ENCODE results near the gene HUS1. TPM values are rescaled to one million over a fixed set of nuclear protein-coding genes. Genes with fewer than 3 reads are reported as not detected.
"Not testable (repeated sequence)": the region's sequence is repeated elsewhere in the genome, so short reads cannot be mapped to it uniquely, and the experiment has no call there.

HUS1 gene
- total RNA-seq, 4 donors from 2014 or later, result 5.1 to 64.7 (median 41.9) TPM

DNA sequence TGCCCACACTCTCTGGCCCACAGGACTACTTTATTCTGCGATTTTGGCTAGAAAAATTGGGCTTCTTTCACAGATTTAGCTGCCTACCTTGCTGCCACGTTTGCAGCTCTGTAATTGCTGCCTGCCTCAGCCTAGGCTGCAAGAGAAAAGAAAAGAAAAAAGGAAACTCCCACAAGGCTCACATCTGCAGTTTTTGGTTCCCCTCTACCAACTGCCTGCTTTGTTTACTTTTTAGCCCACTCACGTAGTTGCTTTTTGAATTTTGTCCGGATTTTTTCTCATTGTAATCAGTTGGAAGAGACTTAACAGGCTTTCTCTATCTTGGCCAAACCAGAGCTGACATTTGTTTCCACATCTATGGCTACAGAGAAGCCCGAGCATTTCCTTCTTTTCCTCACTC is 25.2 kb upstream of the HUS1 start:
- no peak overlapping the region for H3K27ac ChIP-seq
- intact Hi-C loops (cut with DNase I; ENCODE audit: low total_unique reads), result no loop called here
- TF ChIP-seq, protein P1, sequence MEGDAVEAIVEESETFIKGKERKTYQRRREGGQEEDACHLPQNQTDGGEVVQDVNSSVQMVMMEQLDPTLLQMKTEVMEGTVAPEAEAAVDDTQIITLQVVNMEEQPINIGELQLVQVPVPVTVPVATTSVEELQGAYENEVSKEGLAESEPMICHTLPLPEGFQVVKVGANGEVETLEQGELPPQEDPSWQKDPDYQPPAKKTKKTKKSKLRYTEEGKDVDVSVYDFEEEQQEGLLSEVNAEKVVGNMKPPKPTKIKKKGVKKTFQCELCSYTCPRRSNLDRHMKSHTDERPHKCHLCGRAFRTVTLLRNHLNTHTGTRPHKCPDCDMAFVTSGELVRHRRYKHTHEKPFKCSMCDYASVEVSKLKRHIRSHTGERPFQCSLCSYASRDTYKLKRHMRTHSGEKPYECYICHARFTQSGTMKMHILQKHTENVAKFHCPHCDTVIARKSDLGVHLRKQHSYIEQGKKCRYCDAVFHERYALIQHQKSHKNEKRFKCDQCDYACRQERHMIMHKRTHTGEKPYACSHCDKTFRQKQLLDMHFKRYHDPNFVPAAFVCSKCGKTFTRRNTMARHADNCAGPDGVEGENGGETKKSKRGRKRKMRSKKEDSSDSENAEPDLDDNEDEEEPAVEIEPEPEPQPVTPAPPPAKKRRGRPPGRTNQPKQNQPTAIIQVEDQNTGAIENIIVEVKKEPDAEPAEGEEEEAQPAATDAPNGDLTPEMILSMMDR (IDR thresholded peaks at IDR 0.05), result no peak
- no peak for TF ChIP-seq POLR2A (IDR thresholded peaks at IDR 0.05)

GRCh38 chr7:48004032-48004431 is 24.6 kb upstream of the HUS1 start:
- intact Hi-C loops (cut with DNase I; ENCODE audit: low total_unique reads), result no loop called here
- no peak for TF ChIP-seq POLR2A (IDR thresholded peaks at IDR 0.05)
- TF ChIP-seq, protein P1 (IDR thresholded peaks at IDR 0.05), result no peak
- H3K27me3 ChIP-seq, result no peaks in the 10 kb centered on the region
- no peaks in the 10 kb centered on the region for H3K36me3 ChIP-seq
- no peak overlapping the region for H3K4me3 ChIP-seq
- H3K4me1 ChIP-seq, result no peaks in the 10 kb centered on the region
- DNase-seq, result no peak
- H3K9me3 ChIP-seq, result no peaks in the 10 kb centered on the region
- H3K27ac ChIP-seq, result no peak overlapping the region

More for the DNA sequence above, 25.2 kb upstream of the HUS1 start:
- Histone ChIP-seq H3K9me3 (no peaks in the 10 kb centered on the region), H3K4me1 (no peaks in the 10 kb centered on the region), H3K4me3 (no peak overlapping the region), H3K36me3 (no peaks in the 10 kb centered on the region), H3K27me3 (no peaks in the 10 kb centered on the region)
- DNase-seq, result no peak

DNA sequence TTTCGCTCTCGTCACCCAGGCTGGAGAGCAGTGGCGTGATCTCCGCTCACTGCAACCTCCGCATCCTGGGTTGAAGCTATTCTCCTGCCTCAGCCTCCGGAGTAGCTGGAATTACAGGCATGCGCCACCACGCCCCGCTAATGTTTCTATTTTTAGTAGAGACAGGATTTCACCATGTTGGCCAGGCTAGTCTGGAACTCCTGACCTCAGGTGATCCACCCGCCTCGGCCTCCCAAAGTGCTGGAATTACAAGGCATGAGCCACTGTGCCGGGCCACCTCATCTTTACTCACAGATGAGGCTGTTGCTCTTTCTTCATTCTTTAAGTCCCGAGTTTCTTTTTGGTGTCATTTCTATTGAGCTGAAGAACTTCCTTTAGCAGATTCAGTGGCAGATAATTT is 20.7 kb upstream of the HUS1 start:
- H3K27me3 ChIP-seq; intact Hi-C loops (cut with DNase I; ENCODE audit: low total_unique reads); H3K9me3 ChIP-seq; H3K4me1 ChIP-seq; H3K27ac ChIP-seq; H3K4me3 ChIP-seq; DNase-seq; H3K36me3 ChIP-seq: not testable (repeated sequence)

- no peaks in the 10 kb centered on the region for H3K27me3 ChIP-seq
- no peaks in the 10 kb centered on the region for H3K9me3 ChIP-seq
- TF ChIP-seq, protein P1 (IDR thresholded peaks at IDR 0.05), result no peak
- TF ChIP-seq POLR2A (IDR thresholded peaks at IDR 0.05), result no peak
- DNase-seq, result no peak
- H3K4me1 ChIP-seq, result no peaks in the 10 kb centered on the region
- intact Hi-C loops (cut with DNase I; ENCODE audit: low total_unique reads), result loop anchor here (10.0 kb wide), 1 partner anchor 115 kb away; no protein-coding TSS in a partner anchor
- no peaks in the 10 kb centered on the region for H3K36me3 ChIP-seq
- no peak overlapping the region for H3K27ac ChIP-seq
- no peak overlapping the region for H3K4me3 ChIP-seq
Measured at GRCh38 chr7:47999413-47999812, 20.0 kb upstream of the HUS1 start.

- H3K36me3 ChIP-seq, result no peaks in the 10 kb centered on the region
- no peak for DNase-seq
- H3K27me3 ChIP-seq, result no peaks in the 10 kb centered on the region
- peak overlapping the region; percentile 25 to 55 for H3K27ac ChIP-seq
- TF ChIP-seq POLR2A (IDR thresholded peaks at IDR 0.05), result no peak
- TF ChIP-seq, protein P1 (IDR thresholded peaks at IDR 0.05), result no peak
- intact Hi-C loops (cut with DNase I; ENCODE audit: low total_unique reads), result loop anchor here (10.0 kb wide), 1 partner anchor 122 kb away; no protein-coding TSS in a partner anchor
- no peak overlapping the region for H3K4me3 ChIP-seq
- H3K4me1 ChIP-seq, result no peaks in the 10 kb centered on the region
- no peaks in the 10 kb centered on the region for H3K9me3 ChIP-seq
Measured at GRCh38 chr7:47992446-47992845, 13.0 kb upstream of the HUS1 start.
